K562 (cell line): ENCODE measurements around the gene NFS1. TPM values are rescaled to one million over a fixed set of nuclear protein-coding genes. Genes with fewer than 3 reads are reported as not detected.

Source experiments
- ATAC-seq: fragments of 200-7000 bp; cut with Tn5 transposase; 3 replicates; pipeline ENCODE4 v1.9.1; 2020; ENCODE audit warnings: moderate library complexity
- BruUV-seq: library from RNA; stranded (reverse); fragments of 400-500 nt; replicated peaks from 2 replicates; lab custom pipeline; 2021; lab: Mats Ljungman, UMichigan
- CTCF ChIA-PET: fragments of 300-600 bp; formaldehyde crosslinking; extraction: SDS; loops from one replicate; lab custom pipeline; 2021; ENCODE audit warnings: low intra/inter-chr PET ratio; lab: Yijun Ruan, JAX
- POLR2A ChIA-PET: fragments of 300-600, 350-650 bp; sonication (Branson Sonifier 250); formaldehyde crosslinking; extraction: SDS; loops from one replicate; lab custom pipeline; 2021; ENCODE audit warnings: antibody characterized with exemption, inconsistent platforms; lab: Yijun Ruan, JAX
- DNase-seq, 4 experiments: peaks; one replicate each; pipeline versions ENCODE4 v3.0.0 to v3.0.0-alpha.2; 2011 to 2018; ENCODE audit warnings: low spot score in 3 of 4, mixed read lengths in 3 of 4; ENCODE audit errors: extremely low read depth in 1 of 4
- FAIRE-seq: peaks from 2 replicates; lab custom pipeline; 2011; peaks lifted over from hg19 to GRCh38; lab: Jason Lieb, UNC
- H2AFZ ChIP-seq: 2 replicates; pipeline ENCODE4 v1.6.0; 2011; ENCODE audit warnings: low read depth, low read length, control low read depth, inconsistent platforms
- H3K27ac ChIP-seq: fragments of 200-600 bp; 3 replicates; pipeline ENCODE4 v1.8.0; 2011; ENCODE audit warnings: low read depth, mild to moderate bottlenecking, control low read depth, inconsistent platforms, low read length, moderate library complexity, mixed read lengths; ENCODE audit errors: extremely low read depth
- H3K27me3 ChIP-seq, 2 experiments: fragments of 300-600 bp in 1 of 2; 2 replicates in 1 of 2; 3 replicates in 1 of 2; pipeline versions ENCODE4 v1.6.0 to v1.8.0; 2011; ENCODE audit warnings: inconsistent platforms in 2 of 2, low read length in 2 of 2, mild to moderate bottlenecking in 1 of 2, mixed read lengths in 1 of 2, moderate library complexity in 1 of 2; ENCODE audit not compliant: control insufficient read depth in 2 of 2, insufficient read depth in 2 of 2
- H3K36me3 ChIP-seq: fragments of 300-600 bp; 3 replicates; pipeline ENCODE4 v1.8.0; 2011; ENCODE audit warnings: mild to moderate bottlenecking, low read length, inconsistent platforms; ENCODE audit not compliant: control insufficient read depth, insufficient read depth
- H3K4me1 ChIP-seq, 2 experiments: fragments of 200-600 bp in 1 of 2; replicated peaks in 1 of 2; 2 replicates in 1 of 2; 3 replicates in 1 of 2; pipeline versions ENCODE4 v1.5.1 to v1.8.0; 2011; ENCODE audit warnings: inconsistent platforms in 2 of 2, low read length in 2 of 2, mild to moderate bottlenecking in 1 of 2, mixed read lengths in 1 of 2, moderate library complexity in 1 of 2; ENCODE audit not compliant: control insufficient read depth in 2 of 2, insufficient read depth in 2 of 2
- H3K4me2 ChIP-seq: 2 replicates; pipeline ENCODE4 v1.6.1; 2011; ENCODE audit warnings: low read length, control low read depth, inconsistent platforms, mixed read lengths; ENCODE audit not compliant: insufficient read depth
- H3K4me3 ChIP-seq: fragments of 200-600 bp; sonication (generic), shearing (Covaris generic); 2 replicates; pipeline ENCODE4 v1.5.1; 2016; ENCODE audit warnings: control low read depth, inconsistent platforms
- H3K79me2 ChIP-seq: fragments of 200-600 bp; 3 replicates; pipeline ENCODE4 v1.8.0; 2011; ENCODE audit warnings: low read length, inconsistent platforms; ENCODE audit not compliant: control insufficient read depth, insufficient read depth
- H3K9ac ChIP-seq, 2 experiments: 2 replicates each; pipeline versions ENCODE4 v1.6.0 to v1.6.1; 2011; ENCODE audit warnings: low read depth in 2 of 2, low read length in 2 of 2, control low read depth in 1 of 2, inconsistent platforms in 1 of 2, mild to moderate bottlenecking in 1 of 2, mixed read lengths in 1 of 2; ENCODE audit not compliant: insufficient read depth in 1 of 2
- H3K9me1 ChIP-seq: one replicate; pipeline ENCODE4 v1.6.0; 2011; ENCODE audit warnings: inconsistent platforms, mild to moderate bottlenecking, low read length, moderate library complexity; ENCODE audit not compliant: control insufficient read depth, insufficient read depth
- H3K9me3 ChIP-seq: replicated peaks from 2 replicates; pipeline ENCODE4 v1.5.1; 2011; ENCODE audit warnings: low read depth, low read length, inconsistent platforms; ENCODE audit not compliant: control insufficient read depth, insufficient read depth
- H4K20me1 ChIP-seq: replicated peaks from 2 replicates; pipeline ENCODE4 v1.6.1; 2011; ENCODE audit warnings: low read length, inconsistent platforms, mixed read lengths; ENCODE audit not compliant: control insufficient read depth, insufficient read depth
- ELF1 ChIP-seq: fragments of 200-800 bp; sonication (Bioruptor generic); IDR thresholded peaks from 2 replicates; pipeline ENCODE4 v1.6.1; 2016; ENCODE audit warnings: missing genetic modification characterization, missing compliant biosample characterization
- KLF1 ChIP-seq: fragments of 450-650 bp; IDR thresholded peaks from 2 replicates; pipeline ENCODE4 v1.6.1; 2016; ENCODE audit warnings: missing genetic modification characterization, missing compliant biosample characterization
- MEF2A ChIP-seq: IDR thresholded peaks from 2 replicates; pipeline ENCODE4 v1.6.1; 2011; ENCODE audit warnings: low read depth, mild to moderate bottlenecking, low read length, moderate library complexity; ENCODE audit not compliant: control insufficient read depth
- MIER1 ChIP-seq: fragments of 450-650 bp; IDR thresholded peaks from 2 replicates; pipeline ENCODE4 v1.6.1; 2016; ENCODE audit warnings: antibody characterized with exemption, mild to moderate bottlenecking, low read depth
- MTA3 ChIP-seq: fragments of 450-650 bp; formaldehyde crosslinking; IDR thresholded peaks from 2 replicates; pipeline ENCODE4 v1.6.1; 2017; ENCODE audit warnings: mild to moderate bottlenecking, borderline replicate concordance
- POLR2AphosphoS5 ChIP-seq: IDR thresholded peaks from 2 replicates; pipeline ENCODE4 v1.6.1; 2011; ENCODE audit warnings: mild to moderate bottlenecking, low read depth, low read length, moderate library complexity; ENCODE audit not compliant: control insufficient read depth, insufficient read depth
- SAFB ChIP-seq: fragments of 200-400 bp; formaldehyde crosslinking; IDR thresholded peaks from 2 replicates; pipeline ENCODE4 v1.6.1; 2017; ENCODE audit warnings: low read depth, low read length, borderline replicate concordance
- TBL1XR1 ChIP-seq, 2 experiments: IDR thresholded peaks; 2 replicates each; pipeline ENCODE4 v1.6.1; 2012; ENCODE audit warnings: improper control_type of control experiment in 2 of 2, low read length in 2 of 2, mild to moderate bottlenecking in 1 of 2
- ZNF133 ChIP-seq: fragments of 250-450 bp; sonication (Bioruptor Pico); IDR thresholded peaks from 2 replicates; pipeline ENCODE4 v1.4.0; 2020; ENCODE audit warnings: mild to moderate bottlenecking
- ZNF224 ChIP-seq: sonication (generic); formaldehyde crosslinking; IDR thresholded peaks from 2 replicates; pipeline ENCODE4 v1.8.0; 2022; ENCODE audit warnings: mild to moderate bottlenecking, missing genetic modification reagents
- ZNF717 ChIP-seq: fragments of 250-450 bp; sonication (Bioruptor Pico); IDR thresholded peaks from 2 replicates; pipeline ENCODE4 v1.5.0; 2021
- ZNF778 ChIP-seq: fragments of 450-650 bp; formaldehyde crosslinking; IDR thresholded peaks from 2 replicates; pipeline ENCODE4 v1.4.0; 2020; ENCODE audit warnings: mild to moderate bottlenecking, moderate library complexity
- in situ Hi-C: fragments of 300-500 bp; cut with MboI; formaldehyde crosslinking; loops from 4 replicates; pipeline ENCODE4 v1.15.0; 2018; ENCODE audit warnings: inconsistent platforms, mixed read lengths
- intact Hi-C: fragments of 100-400 bp; cut with micrococcal nuclease; formaldehyde crosslinking; loops from 2 replicates; pipeline ENCODE4 v1.14.2; 2022
- polyA plus RNA-seq, 8 experiments: library from polyadenylated mRNA; depleted of rRNA in 4 of 8; stranded (reverse) in 5 of 8; unstranded in 3 of 8; fragments of >200 nt; fragmentation: Nextera tagmentation in 2 of 8; fragmentation: Illumina TruSeq in 1 of 8; extraction: Ambion mirVana in 2 of 8; extraction: Trizol in 1 of 8; gene quantifications; 2 replicates each; pipeline versions ENCODE4 v1.2.1 to v1.2.3, GENCODE V29; 2011 to 2014; ENCODE audit warnings: inconsistent platforms in 1 of 8, missing spikeins in 1 of 8
- total RNA-seq, 7 experiments: library from RNA; depleted of rRNA in 6 of 7; stranded (reverse); fragments of >200 nt in 6 of 7; fragmentation: Illumina TruSeq in 2 of 7; extraction: Trizol in 2 of 7; gene quantifications; 2 replicates each; pipeline versions ENCODE4 v1.2.1 to v1.2.3, GENCODE V29; 2011 to 2021; ENCODE audit warnings: low replicate concordance in 1 of 7
- TF ChIP-seq, protein P1 (sequence below), 2 experiments: fragments of 200-800 bp in 1 of 2; sonication (Bioruptor generic) in 1 of 2; sonication (generic) in 1 of 2; formaldehyde crosslinking in 1 of 2; IDR thresholded peaks in 1 of 2; conservative IDR thresholded peaks in 1 of 2; 2 replicates each; pipeline versions ENCODE4 v1.5.0 to v1.6.1; 2016 to 2020; ENCODE audit warnings: missing compliant biosample characterization in 1 of 2, missing genetic modification characterization in 1 of 2, missing genetic modification reagents in 1 of 2
- TF ChIP-seq, protein P2 (sequence below): fragments of 450-650 bp; formaldehyde crosslinking; IDR thresholded peaks from 2 replicates; pipeline ENCODE4 v1.4.0; 2020; ENCODE audit warnings: mild to moderate bottlenecking, moderate library complexity
- TF ChIP-seq, protein P3 (sequence below): fragments of 250-450 bp; sonication (Bioruptor Pico); IDR thresholded peaks from 2 replicates; pipeline ENCODE4 v1.8.0; 2022; ENCODE audit warnings: inconsistent platforms, mild to moderate bottlenecking, moderate library complexity, borderline replicate concordance

NFS1 gene
- total and polyA plus RNA-seq, 9 of the 15 experiments (the other 6 are each of a cell fraction or from before 2014, with no cell fraction given): 11.5 to 84.8 (median 47.1) TPM

DNA sequence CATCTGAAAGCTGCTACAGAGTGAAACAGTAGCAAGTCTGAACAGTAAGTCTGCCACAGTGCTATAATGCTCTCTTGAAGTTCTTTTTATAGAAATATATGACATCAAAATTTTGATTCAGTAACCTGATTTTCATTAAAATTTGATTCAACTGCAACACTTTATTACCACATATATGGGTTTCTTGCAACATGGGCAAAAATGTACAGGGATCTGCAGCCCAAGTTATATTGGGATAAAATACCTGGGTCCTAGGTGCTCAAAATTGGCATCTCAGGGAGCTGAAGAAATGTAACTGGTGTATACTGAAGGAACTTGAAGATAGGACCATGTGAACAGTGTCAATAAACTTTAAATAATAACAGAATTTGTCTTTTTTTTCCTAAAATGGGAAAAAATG is 10.9 kb upstream of the NFS1 start:
- Histone ChIP-seq H2AFZ (no peak overlapping the region), H4K20me1 (no peaks in the 10 kb centered on the region; the same call in 1 of the 2 replicates), H3K27me3 (no peaks in the 10 kb centered on the region), H3K36me3 (peaks cover 97% of the 10 kb centered on the region), H3K9me3 (no peaks in the 10 kb centered on the region), H3K4me1 (no peaks in the 10 kb centered on the region), H3K4me3 (no peak overlapping the region), H3K79me2 (peaks cover 56% of the 10 kb centered on the region), H3K27ac (no peak overlapping the region), H3K9me1 (no peaks in the 10 kb centered on the region), H3K9ac (no peak overlapping the region), H3K4me2 (no peak overlapping the region)
- in situ Hi-C loops: no loop called here
- intact Hi-C loops: no loop called here
- TSS peak; percentile 2 for BruUV-seq
- ATAC-seq (no peak), FAIRE-seq (no peak), DNase-seq (no peak)
- ChIA-PET POLR2A (interaction anchor here (0.7 to 12.6 kb wide), 3 partner anchors 9 to 11 kb away, joined by 3 to 102 read pairs (median 5); partner anchors contain the start of genes NFS1 and ROMO1), CTCF (interaction anchor here (0.5 kb wide), 1 partner anchor 21 kb away, joined by 3 read pairs; no protein-coding TSS in a partner anchor)
- TF ChIP-seq TBL1XR1 (IDR thresholded peaks at IDR 0.05; ENCODE audit: low read length in 2 of 2) (no peak), MIER1 (no peak), MEF2A (no peak), ZNF778 (no peak), MTA3 (no peak), ZNF224 (CRISPR knock-in tag) (no peak), SAFB (no peak), KLF1 (tag) (no peak), ZNF133 (CRISPR knock-in tag) (no peak), ZNF717 (CRISPR knock-in tag) (no peak), ELF1 (tag) (no peak), POLR2AphosphoS5 (no peak)
- TF ChIP-seq, protein P1, sequence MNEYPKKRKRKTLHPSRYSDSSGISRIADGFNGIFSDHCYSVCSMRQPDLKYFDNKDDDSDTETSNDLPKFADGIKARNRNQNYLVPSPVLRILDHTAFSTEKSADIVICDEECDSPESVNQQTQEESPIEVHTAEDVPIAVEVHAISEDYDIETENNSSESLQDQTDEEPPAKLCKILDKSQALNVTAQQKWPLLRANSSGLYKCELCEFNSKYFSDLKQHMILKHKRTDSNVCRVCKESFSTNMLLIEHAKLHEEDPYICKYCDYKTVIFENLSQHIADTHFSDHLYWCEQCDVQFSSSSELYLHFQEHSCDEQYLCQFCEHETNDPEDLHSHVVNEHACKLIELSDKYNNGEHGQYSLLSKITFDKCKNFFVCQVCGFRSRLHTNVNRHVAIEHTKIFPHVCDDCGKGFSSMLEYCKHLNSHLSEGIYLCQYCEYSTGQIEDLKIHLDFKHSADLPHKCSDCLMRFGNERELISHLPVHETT (CRISPR knock-in tag; conservative IDR thresholded peaks at IDR 0.05 in 1 of 2, IDR thresholded peaks at IDR 0.05 in 1 of 2): no peak
- TF ChIP-seq, protein P2, sequence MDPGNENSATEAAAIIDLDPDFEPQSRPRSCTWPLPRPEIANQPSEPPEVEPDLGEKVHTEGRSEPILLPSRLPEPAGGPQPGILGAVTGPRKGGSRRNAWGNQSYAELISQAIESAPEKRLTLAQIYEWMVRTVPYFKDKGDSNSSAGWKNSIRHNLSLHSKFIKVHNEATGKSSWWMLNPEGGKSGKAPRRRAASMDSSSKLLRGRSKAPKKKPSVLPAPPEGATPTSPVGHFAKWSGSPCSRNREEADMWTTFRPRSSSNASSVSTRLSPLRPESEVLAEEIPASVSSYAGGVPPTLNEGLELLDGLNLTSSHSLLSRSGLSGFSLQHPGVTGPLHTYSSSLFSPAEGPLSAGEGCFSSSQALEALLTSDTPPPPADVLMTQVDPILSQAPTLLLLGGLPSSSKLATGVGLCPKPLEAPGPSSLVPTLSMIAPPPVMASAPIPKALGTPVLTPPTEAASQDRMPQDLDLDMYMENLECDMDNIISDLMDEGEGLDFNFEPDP (CRISPR knock-in tag): no peak
- TF ChIP-seq, protein P3, sequence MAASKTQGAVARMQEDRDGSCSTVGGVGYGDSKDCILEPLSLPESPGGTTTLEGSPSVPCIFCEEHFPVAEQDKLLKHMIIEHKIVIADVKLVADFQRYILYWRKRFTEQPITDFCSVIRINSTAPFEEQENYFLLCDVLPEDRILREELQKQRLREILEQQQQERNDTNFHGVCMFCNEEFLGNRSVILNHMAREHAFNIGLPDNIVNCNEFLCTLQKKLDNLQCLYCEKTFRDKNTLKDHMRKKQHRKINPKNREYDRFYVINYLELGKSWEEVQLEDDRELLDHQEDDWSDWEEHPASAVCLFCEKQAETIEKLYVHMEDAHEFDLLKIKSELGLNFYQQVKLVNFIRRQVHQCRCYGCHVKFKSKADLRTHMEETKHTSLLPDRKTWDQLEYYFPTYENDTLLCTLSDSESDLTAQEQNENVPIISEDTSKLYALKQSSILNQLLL (CRISPR knock-in tag): no peak
